ENCODE results near the gene ANAPC1. TPM values are rescaled to one million over a fixed set of nuclear protein-coding genes. Genes with fewer than 3 reads are reported as not detected.

The ANAPC1 gene
- total and polyA plus RNA-seq, 2 experiments from 2014 or later: 17.8 to 175 TPM

DNA sequence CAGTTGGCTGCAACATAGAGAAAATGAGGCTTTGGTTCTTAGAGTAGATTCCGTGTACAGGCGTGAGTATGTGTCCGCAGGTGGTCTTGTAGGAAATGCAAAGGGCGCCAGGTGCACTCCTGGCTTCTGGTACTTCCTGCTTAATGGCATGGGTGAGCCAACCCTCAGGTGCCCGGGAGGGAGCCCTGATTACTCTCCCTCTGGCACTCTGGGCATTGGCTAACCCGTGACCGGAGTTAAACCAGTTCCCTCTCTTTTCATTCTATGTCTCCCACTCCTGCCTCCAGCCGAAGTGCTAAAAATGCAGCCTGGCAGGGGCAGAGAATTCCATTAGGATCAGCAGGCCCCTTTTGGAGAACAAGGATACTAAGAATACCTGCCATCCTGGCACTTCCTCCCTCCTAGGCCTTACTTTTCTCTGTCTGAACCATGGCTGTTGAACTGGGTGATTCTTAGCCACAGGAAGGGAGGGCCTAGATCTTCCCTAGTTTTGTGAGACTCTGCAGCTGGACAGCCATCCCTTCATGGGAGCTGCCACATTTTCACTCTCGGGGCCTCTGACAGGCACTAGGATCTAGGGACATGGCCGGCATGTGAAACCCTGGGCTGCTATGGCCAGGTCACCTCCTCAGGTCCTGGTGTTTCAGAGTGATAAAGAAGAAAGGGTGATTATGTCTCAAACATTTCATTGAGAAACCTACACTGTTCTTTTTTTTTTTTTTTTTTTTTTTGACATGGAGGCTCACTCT, 20.9 kb upstream of the ANAPC1 start:
- H3F3A ChIP-seq (replicated peaks; ENCODE audit: low read depth): peaks cover 2% of the 10 kb centered on the region; the same call in 1 of the 2 replicates
- Mint-ChIP-seq H3K27ac (no peak overlapping the region), H3K4me1 (peaks cover 50% of the 10 kb centered on the region), H3K9me3 (no peaks in the 10 kb centered on the region), H3K4me3 (no peak overlapping the region), H3K36me3 (ENCODE audit: low read depth) (no peaks in the 10 kb centered on the region), H3K27me3 (ENCODE audit: insufficient read depth, low read depth, poor library complexity) (peaks cover 6% of the 10 kb centered on the region)
- peaks cover 45% of the 10 kb centered on the region for H3K4me1 ChIP-seq (ENCODE audit: insufficient read depth)
- H3K4me3 ChIP-seq: no peak overlapping the region
- H3K79me2 ChIP-seq (replicated peaks; ENCODE audit: insufficient read depth): no peaks in the 10 kb centered on the region; the same call in 1 of the 2 replicates
- ATAC-seq (no peak), DNase-seq (ENCODE audit: low spot score) (no peak)
- no peak overlapping the region for H2AFZ ChIP-seq
- H4K20me1 ChIP-seq (replicated peaks; ENCODE audit: insufficient read depth): peaks cover 4% of the 10 kb centered on the region; the same call in 1 of the 2 replicates
- H3K4me2 ChIP-seq: no peak overlapping the region
- H3K36me3 ChIP-seq (ENCODE audit: insufficient read depth): no peaks in the 10 kb centered on the region
- H3K27ac ChIP-seq (ENCODE audit: low read depth): no peak overlapping the region
- H3K27me3 ChIP-seq (ENCODE audit: insufficient read depth): peaks cover 10% of the 10 kb centered on the region
- TF ChIP-seq STAT1 (IDR thresholded peaks at IDR 0.05; ENCODE audit: unreplicated experiment): no peak
- no peak for TF ChIP-seq ZNF114 (CRISPR knock-in tag; IDR thresholded peaks at IDR 0.05)
- TF ChIP-seq, protein P1, sequence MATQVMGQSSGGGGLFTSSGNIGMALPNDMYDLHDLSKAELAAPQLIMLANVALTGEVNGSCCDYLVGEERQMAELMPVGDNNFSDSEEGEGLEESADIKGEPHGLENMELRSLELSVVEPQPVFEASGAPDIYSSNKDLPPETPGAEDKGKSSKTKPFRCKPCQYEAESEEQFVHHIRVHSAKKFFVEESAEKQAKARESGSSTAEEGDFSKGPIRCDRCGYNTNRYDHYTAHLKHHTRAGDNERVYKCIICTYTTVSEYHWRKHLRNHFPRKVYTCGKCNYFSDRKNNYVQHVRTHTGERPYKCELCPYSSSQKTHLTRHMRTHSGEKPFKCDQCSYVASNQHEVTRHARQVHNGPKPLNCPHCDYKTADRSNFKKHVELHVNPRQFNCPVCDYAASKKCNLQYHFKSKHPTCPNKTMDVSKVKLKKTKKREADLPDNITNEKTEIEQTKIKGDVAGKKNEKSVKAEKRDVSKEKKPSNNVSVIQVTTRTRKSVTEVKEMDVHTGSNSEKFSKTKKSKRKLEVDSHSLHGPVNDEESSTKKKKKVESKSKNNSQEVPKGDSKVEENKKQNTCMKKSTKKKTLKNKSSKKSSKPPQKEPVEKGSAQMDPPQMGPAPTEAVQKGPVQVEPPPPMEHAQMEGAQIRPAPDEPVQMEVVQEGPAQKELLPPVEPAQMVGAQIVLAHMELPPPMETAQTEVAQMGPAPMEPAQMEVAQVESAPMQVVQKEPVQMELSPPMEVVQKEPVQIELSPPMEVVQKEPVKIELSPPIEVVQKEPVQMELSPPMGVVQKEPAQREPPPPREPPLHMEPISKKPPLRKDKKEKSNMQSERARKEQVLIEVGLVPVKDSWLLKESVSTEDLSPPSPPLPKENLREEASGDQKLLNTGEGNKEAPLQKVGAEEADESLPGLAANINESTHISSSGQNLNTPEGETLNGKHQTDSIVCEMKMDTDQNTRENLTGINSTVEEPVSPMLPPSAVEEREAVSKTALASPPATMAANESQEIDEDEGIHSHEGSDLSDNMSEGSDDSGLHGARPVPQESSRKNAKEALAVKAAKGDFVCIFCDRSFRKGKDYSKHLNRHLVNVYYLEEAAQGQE (IDR thresholded peaks at IDR 0.05; ENCODE audit: unreplicated experiment): no peak
- no peak for TF ChIP-seq JUNB (IDR thresholded peaks at IDR 0.05; ENCODE audit: unreplicated experiment)
- TF ChIP-seq ZNF462 (CRISPR knock-in tag; IDR thresholded peaks at IDR 0.05): no peak
- no peak for TF ChIP-seq ETS1 (IDR thresholded peaks at IDR 0.05)
- TF ChIP-seq POLR2AphosphoS5 (IDR thresholded peaks at IDR 0.05; ENCODE audit: low read depth): no peak
- TF ChIP-seq EZH2phosphoT487 (IDR thresholded peaks at IDR 0.05; ENCODE audit: unreplicated experiment): no peak
- TF ChIP-seq, protein P2, sequence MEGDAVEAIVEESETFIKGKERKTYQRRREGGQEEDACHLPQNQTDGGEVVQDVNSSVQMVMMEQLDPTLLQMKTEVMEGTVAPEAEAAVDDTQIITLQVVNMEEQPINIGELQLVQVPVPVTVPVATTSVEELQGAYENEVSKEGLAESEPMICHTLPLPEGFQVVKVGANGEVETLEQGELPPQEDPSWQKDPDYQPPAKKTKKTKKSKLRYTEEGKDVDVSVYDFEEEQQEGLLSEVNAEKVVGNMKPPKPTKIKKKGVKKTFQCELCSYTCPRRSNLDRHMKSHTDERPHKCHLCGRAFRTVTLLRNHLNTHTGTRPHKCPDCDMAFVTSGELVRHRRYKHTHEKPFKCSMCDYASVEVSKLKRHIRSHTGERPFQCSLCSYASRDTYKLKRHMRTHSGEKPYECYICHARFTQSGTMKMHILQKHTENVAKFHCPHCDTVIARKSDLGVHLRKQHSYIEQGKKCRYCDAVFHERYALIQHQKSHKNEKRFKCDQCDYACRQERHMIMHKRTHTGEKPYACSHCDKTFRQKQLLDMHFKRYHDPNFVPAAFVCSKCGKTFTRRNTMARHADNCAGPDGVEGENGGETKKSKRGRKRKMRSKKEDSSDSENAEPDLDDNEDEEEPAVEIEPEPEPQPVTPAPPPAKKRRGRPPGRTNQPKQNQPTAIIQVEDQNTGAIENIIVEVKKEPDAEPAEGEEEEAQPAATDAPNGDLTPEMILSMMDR (conservative IDR thresholded peaks at IDR 0.05; ENCODE audit: low read depth in 2 of 2): no peak
- TF ChIP-seq CREB1 (CRISPR knock-in tag; IDR thresholded peaks at IDR 0.05; ENCODE audit: low read depth): no peak
- H3K9me2 ChIP-seq (ENCODE audit: insufficient read depth): no peaks in the 10 kb centered on the region
